Measurements from ENCODE around the gene ASB15.

GRCh38 chr7:123624527-123625183, 23.0 kb downstream of the ASB15 start:
- TF ChIP-seq CTCF (IDR thresholded peaks at IDR 0.05): peak; percentile 70
- TF ChIP-seq POLR2AphosphoS5 (IDR thresholded peaks at IDR 0.05; ENCODE audit: low read depth, low read length): no peak
- no peak for TF ChIP-seq REST (IDR thresholded peaks at IDR 0.05; ENCODE audit: insufficient read depth in 1 of 2, low read depth in 2 of 2, low read length in 1 of 2)
- TF ChIP-seq SIN3A (IDR thresholded peaks at IDR 0.05; ENCODE audit: borderline replicate concordance, insufficient read depth, low read depth, low read length): no peak
- TF ChIP-seq TCF7L2 (IDR thresholded peaks at IDR 0.05; ENCODE audit: low read depth, low read length): no peak

All from Panc1 (cell line).